H1 (cell line): ENCODE data around the gene NKX2-8. TPM values are rescaled to one million over a fixed set of nuclear protein-coding genes. Genes with fewer than 3 reads are reported as not detected.

Experiments used
- CTCF ChIA-PET: fragments of 300-600 bp; sonication (Branson Sonifier 250); formaldehyde crosslinking; loops from one replicate; lab custom pipeline; 2021; ENCODE audit not compliant: partially characterized antibody; lab: Charles Lee
- POLR2A ChIA-PET: fragments of 300-600 bp; sonication (Branson Sonifier 250); formaldehyde crosslinking; loops from one replicate; lab custom pipeline; 2021; ENCODE audit warnings: inconsistent platforms; ENCODE audit not compliant: partially characterized antibody; lab: Charles Lee
- DNase-seq, 2 experiments: peaks; one replicate each; pipeline versions ENCODE4 v3.0.0 to v3.0.0-alpha.2; 2010 to 2022; ENCODE audit warnings: low spot score in 2 of 2, low read depth in 1 of 2, mixed read lengths in 1 of 2
- FAIRE-seq: peaks from 2 replicates; lab custom pipeline; 2011; peaks lifted over from hg19 to GRCh38; lab: Jason Lieb, UNC
- H2AFZ ChIP-seq: 2 replicates; pipeline ENCODE4 v1.8.1; 2012; ENCODE audit warnings: low read length, inconsistent platforms
- H2AK5ac ChIP-seq: 2 replicates; pipeline ENCODE4 v1.6.1; 2013; ENCODE audit warnings: low read depth, low read length
- H2BK120ac ChIP-seq: replicated peaks from 2 replicates; pipeline ENCODE3; 2013; ENCODE audit warnings: low read depth, low read length, inconsistent platforms
- H2BK12ac ChIP-seq: 2 replicates; pipeline ENCODE4 v1.6.1; 2013; ENCODE audit warnings: low read depth, low read length
- H2BK15ac ChIP-seq: 2 replicates; pipeline ENCODE4 v1.6.1; 2013; ENCODE audit warnings: low read length
- H2BK20ac ChIP-seq: 2 replicates; pipeline ENCODE4 v1.6.1; 2013; ENCODE audit warnings: low read length
- H2BK5ac ChIP-seq: 2 replicates; pipeline ENCODE4 v1.6.1; 2013; ENCODE audit warnings: low read depth, low read length
- H3K14ac ChIP-seq: 2 replicates; pipeline ENCODE4 v1.6.1; 2013; ENCODE audit warnings: inconsistent platforms; ENCODE audit not compliant: insufficient read length
- H3K18ac ChIP-seq: 2 replicates; pipeline ENCODE4 v1.6.1; 2013; ENCODE audit warnings: low read length; ENCODE audit errors: extremely low read depth
- H3K23ac ChIP-seq: 2 replicates; pipeline ENCODE4 v1.6.1; 2013; ENCODE audit warnings: inconsistent platforms; ENCODE audit not compliant: insufficient read length
- H3K23me2 ChIP-seq: 2 replicates; pipeline ENCODE4 v1.6.1; 2013; ENCODE audit warnings: low read depth, low read length
- H3K27ac ChIP-seq: 2 replicates; pipeline ENCODE4 v1.6.1; 2011; ENCODE audit warnings: low read depth, low read length, inconsistent platforms
- H3K27me3 ChIP-seq, 4 experiments: replicated peaks in 1 of 4; 1 replicate in 1 of 4; 2 replicates in 3 of 4; pipeline versions ENCODE4 v1.6.1 to v1.8.1; 2011 to 2013; ENCODE audit warnings: low read length in 3 of 4, mild to moderate bottlenecking in 3 of 4, inconsistent platforms in 2 of 4, mixed read lengths in 2 of 4, moderate library complexity in 1 of 4; ENCODE audit not compliant: control insufficient read depth in 3 of 4, insufficient read depth in 3 of 4; ENCODE audit errors: extremely low read depth in 1 of 4
- H3K36me3 ChIP-seq, 4 experiments: 2 replicates each; pipeline versions ENCODE4 v1.6.1 to v1.8.1; 2011 to 2013; ENCODE audit warnings: mild to moderate bottlenecking in 4 of 4, low read length in 3 of 4, moderate library complexity in 2 of 4, control low read depth in 1 of 4, inconsistent platforms in 1 of 4; ENCODE audit not compliant: insufficient read depth in 4 of 4, control insufficient read depth in 2 of 4
- H3K4ac ChIP-seq: replicated peaks from 2 replicates; pipeline ENCODE3; 2013; ENCODE audit warnings: low read length, low read depth, mixed read lengths, inconsistent platforms; ENCODE audit not compliant: insufficient read length
- H3K4me1 ChIP-seq, 4 experiments: replicated peaks in 1 of 4; 1 replicate in 1 of 4; 2 replicates in 3 of 4; pipeline versions ENCODE4 v1.6.1 to v1.8.1; 2011 to 2013; ENCODE audit warnings: low read length in 3 of 4, inconsistent platforms in 2 of 4, mixed read lengths in 1 of 4; ENCODE audit not compliant: insufficient read depth in 4 of 4, control insufficient read depth in 3 of 4
- H3K4me2 ChIP-seq, 2 experiments: 2 replicates each; pipeline versions ENCODE4 v1.6.1 to v1.8.1; 2011 to 2013; ENCODE audit warnings: low read depth in 2 of 2, low read length in 2 of 2, control low read depth in 1 of 2, inconsistent platforms in 1 of 2, mild to moderate bottlenecking in 1 of 2; ENCODE audit not compliant: insufficient read depth in 1 of 2
- H3K4me3 ChIP-seq, 4 experiments: fragments of 200-600, 300-600 bp in 1 of 4; sonication (generic), shearing (Covaris generic), sonication (Bioruptor Twin) in 1 of 4; 2 replicates each; pipeline versions ENCODE4 v1.5.1 to v1.8.1; 2011 to 2016; ENCODE audit warnings: low read length in 4 of 4, low read depth in 3 of 4, control low read depth in 2 of 4, inconsistent platforms in 2 of 4, mild to moderate bottlenecking in 2 of 4, mixed read lengths in 1 of 4, moderate library complexity in 1 of 4; ENCODE audit not compliant: insufficient read depth in 2 of 4; ENCODE audit errors: extremely low read depth in 1 of 4
- H3K56ac ChIP-seq: replicated peaks from 2 replicates; pipeline ENCODE3; 2013; ENCODE audit warnings: low read depth, mild to moderate bottlenecking, mixed read lengths, low read length, inconsistent platforms; ENCODE audit not compliant: insufficient read length
- H3K79me1 ChIP-seq: 2 replicates; pipeline ENCODE4 v1.6.1; 2013; ENCODE audit warnings: low read depth, low read length, control low read depth
- H3K79me2 ChIP-seq, 2 experiments: 2 replicates each; pipeline versions ENCODE4 v1.6.1 to v1.8.1; 2012 to 2013; ENCODE audit warnings: low read length in 2 of 2, mild to moderate bottlenecking in 2 of 2, inconsistent platforms in 1 of 2; ENCODE audit not compliant: insufficient read depth in 2 of 2, control insufficient read depth in 1 of 2
- H3K9ac ChIP-seq, 4 experiments: replicated peaks in 1 of 4; 1 replicate in 1 of 4; 2 replicates in 3 of 4; pipeline versions ENCODE4 v1.6.1 to v1.8.1; 2011 to 2013; ENCODE audit warnings: low read depth in 3 of 4, low read length in 3 of 4, control low read depth in 2 of 4, mild to moderate bottlenecking in 2 of 4, moderate library complexity in 2 of 4, inconsistent platforms in 1 of 4; ENCODE audit errors: extremely low read depth in 1 of 4
- H3K9me3 ChIP-seq, 2 experiments: 2 replicates each; pipeline versions ENCODE4 v1.6.1 to v1.8.1; 2012 to 2013; ENCODE audit warnings: mild to moderate bottlenecking in 2 of 2, moderate library complexity in 2 of 2, control low read depth in 1 of 2, inconsistent platforms in 1 of 2, low read depth in 1 of 2, low read length in 1 of 2, mixed read lengths in 1 of 2; ENCODE audit not compliant: insufficient read depth in 2 of 2
- H4K20me1 ChIP-seq, 2 experiments: replicated peaks in 1 of 2; 2 replicates each; pipeline versions ENCODE3 to v1.8.1; 2011 to 2013; ENCODE audit warnings: inconsistent platforms in 2 of 2, low read length in 2 of 2, mild to moderate bottlenecking in 1 of 2; ENCODE audit not compliant: insufficient read depth in 2 of 2, control insufficient read depth in 1 of 2
- H4K5ac ChIP-seq: 2 replicates; pipeline ENCODE4 v1.6.1; 2013; ENCODE audit warnings: low read length, low read depth, mixed read lengths, inconsistent platforms; ENCODE audit not compliant: insufficient read length
- H4K8ac ChIP-seq: 2 replicates; pipeline ENCODE4 v1.8.0; 2013; ENCODE audit warnings: mild to moderate bottlenecking, moderate library complexity, low read length, inconsistent platforms; ENCODE audit not compliant: insufficient read depth; ENCODE audit errors: extremely low read depth
- H4K91ac ChIP-seq: replicated peaks from 2 replicates; pipeline ENCODE3; 2013; ENCODE audit warnings: low read length, mixed read lengths, inconsistent platforms; ENCODE audit not compliant: insufficient read length
- HDAC2 ChIP-seq, 2 experiments: fragments of 300-600 bp in 1 of 2; sonication (generic) in 1 of 2; IDR thresholded peaks; 2 replicates each; pipeline ENCODE4 v1.6.1; 2011 to 2012; ENCODE audit warnings: low read depth in 2 of 2, low read length in 2 of 2, mild to moderate bottlenecking in 2 of 2, moderate library complexity in 2 of 2, borderline replicate concordance in 1 of 2, inconsistent platforms in 1 of 2
- KDM1A ChIP-seq: fragments of 200-600, 300-600 bp; sonication (generic); IDR thresholded peaks from 2 replicates; pipeline ENCODE4 v1.7.1; 2016; ENCODE audit warnings: mild to moderate bottlenecking, low read length, borderline replicate concordance
- KDM5A ChIP-seq: fragments of 200-600 bp; IDR thresholded peaks from 2 replicates; pipeline ENCODE4 v1.7.1; 2012; ENCODE audit warnings: mild to moderate bottlenecking, low read length, inconsistent platforms, mixed read lengths
- POLR2AphosphoS5 ChIP-seq: IDR thresholded peaks from 2 replicates; pipeline ENCODE4 v1.6.1; 2011; ENCODE audit warnings: low read depth, low read length
- RAD21 ChIP-seq, 2 experiments: IDR thresholded peaks in 1 of 2; conservative IDR thresholded peaks in 1 of 2; 2 replicates each; pipeline ENCODE4 v1.6.1; 2011; ENCODE audit warnings: low read depth in 2 of 2, low read length in 2 of 2, improper control_type of control experiment in 1 of 2, inconsistent platforms in 1 of 2, mild to moderate bottlenecking in 1 of 2, moderate library complexity in 1 of 2
- RXRA ChIP-seq: IDR thresholded peaks from 2 replicates; pipeline ENCODE4 v1.6.1; 2011; ENCODE audit warnings: low read depth, mild to moderate bottlenecking, low read length, moderate library complexity; ENCODE audit not compliant: insufficient read depth
- SP4 ChIP-seq: IDR thresholded peaks from 2 replicates; pipeline ENCODE4 v1.6.1; 2012; ENCODE audit warnings: low read length, inconsistent platforms
- TAF1 ChIP-seq: IDR thresholded peaks from 2 replicates; pipeline ENCODE4 v1.6.1; 2011; ENCODE audit warnings: mild to moderate bottlenecking, low read depth, low read length
- WGBS, 2 experiments: shearing (Covaris generic) in 1 of 2; methylation state at CpG; one replicate each; pipeline versions ENCODE4 v1.1.6 to v1.1.7; 2013 to 2015; ENCODE audit warnings: low lambda C conversion rate in 2 of 2, mixed read lengths in 2 of 2, inconsistent platforms in 1 of 2, low coverage in 1 of 2, missing lambda C conversion rate in 1 of 2; ENCODE audit not compliant: insufficient replicate concordance in 2 of 2, insufficient coverage in 1 of 2, insufficient read length in 1 of 2; ENCODE audit errors: extremely low coverage in 1 of 2, missing lambda C conversion rate in 1 of 2; 5-methylcytosine and 5-hydroxymethylcytosine counted together
- polyA plus RNA-seq, 7 experiments: library from polyadenylated mRNA; depleted of rRNA in 3 of 7; stranded (reverse) in 5 of 7; unstranded in 2 of 7; fragments of >200 nt in 5 of 7; fragments of 200-250 nt in 2 of 7; gene quantifications; 1 replicate in 5 of 7; 2 replicates in 1 of 7; 4 replicates in 1 of 7; pipeline versions ENCODE4 v1.2.1 to v1.2.3, GENCODE V29; 2011 to 2013; ENCODE audit warnings: missing spikeins in 2 of 7, mixed read lengths in 2 of 7
- total RNA-seq: library from RNA; stranded (reverse); fragmentation: NEBNext Ultra II Directional; extraction: Animal tissue kit (Norgen Biotek cat#: 25700); gene quantifications from 2 replicates; pipeline ENCODE4 v1.2.1, GENCODE V29; 2021
- TF ChIP-seq, protein P1 (sequence below), 3 experiments: IDR thresholded peaks; 1 replicate in 2 of 3; 2 replicates in 1 of 3; pipeline versions ENCODE4 v1.5.1 to v1.6.1; 2011; ENCODE audit warnings: low read length in 3 of 3, mild to moderate bottlenecking in 3 of 3, inconsistent platforms in 2 of 3, low read depth in 1 of 3, moderate library complexity in 1 of 3; ENCODE audit not compliant: insufficient read depth in 1 of 3; ENCODE audit errors: control extremely low read depth in 1 of 3

The NKX2-8 gene
- total and polyA plus RNA-seq, 2 of the 8 experiments (the other 6 are each of a cell fraction or from before 2014, with no cell fraction given), result not detected

DNA sequence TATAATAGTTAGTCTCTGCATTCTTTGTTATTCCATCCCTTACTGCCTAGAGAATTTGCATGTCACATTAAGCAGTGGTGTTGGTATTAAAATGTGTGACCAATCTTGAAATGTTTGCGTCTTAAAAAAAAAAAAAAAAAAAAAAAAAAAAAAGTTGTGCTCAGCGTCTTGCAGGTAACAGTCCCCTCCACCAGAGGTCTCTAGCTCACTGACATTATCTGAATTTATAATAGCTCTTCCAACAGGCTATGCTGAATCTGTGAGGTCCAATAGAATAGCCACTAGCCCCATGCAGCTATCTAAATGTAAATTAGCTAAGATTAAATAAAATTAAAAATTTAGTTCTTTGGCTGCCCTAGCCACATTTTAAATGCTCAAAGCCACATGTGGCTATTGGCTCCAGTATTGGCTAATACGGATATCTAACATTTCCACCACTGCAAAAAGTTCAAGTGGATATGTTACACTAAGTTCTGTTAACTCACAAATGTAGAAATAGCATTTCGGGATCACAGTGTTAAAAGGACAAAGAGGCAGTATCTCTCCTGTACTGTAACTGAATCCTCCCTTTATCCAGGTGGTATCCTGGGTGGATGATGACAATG is 28.7 kb downstream of the NKX2-8 start:
- Histone ChIP-seq H3K36me3 (no peaks in the 10 kb centered on the region), H3K23ac (no peak overlapping the region), H2BK5ac (no peak overlapping the region), H3K27me3 (no peaks in the 10 kb centered on the region; a peak in 1 of 7 replicates), H4K8ac (no peak overlapping the region), H3K14ac (no peak overlapping the region), H3K23me2 (no peaks in the 10 kb centered on the region), H2BK120ac (no peak overlapping the region), H2BK12ac (no peak overlapping the region), H4K91ac (no peak overlapping the region), H3K9ac (no peak overlapping the region), H4K20me1 (no peaks in the 10 kb centered on the region), H2BK15ac (no peak overlapping the region), H3K4me2 (no peak overlapping the region), H3K79me2 (no peaks in the 10 kb centered on the region), H3K18ac (no peak overlapping the region), H3K79me1 (no peaks in the 10 kb centered on the region), H3K56ac (no peak overlapping the region), H2BK20ac (no peak overlapping the region), H3K27ac (no peak overlapping the region), H2AFZ (no peak overlapping the region), H4K5ac (no peak overlapping the region), H3K4me1 (peaks cover 0 to 6% (median 4%) of the 10 kb centered on the region in 4 experiments; a peak in 2 of 7 replicates), H3K4ac (no peak overlapping the region), H2AK5ac (no peak overlapping the region), H3K9me3 (no peaks in the 10 kb centered on the region), H3K4me3 (no peak overlapping the region)
- TF ChIP-seq KDM5A (no peak), TAF1 (no peak), POLR2AphosphoS5 (no peak), SP4 (no peak), KDM1A (no peak), HDAC2 (IDR thresholded peaks at IDR 0.05; ENCODE audit: borderline replicate concordance in 1 of 2, low read depth in 2 of 2, low read length in 2 of 2) (no peak), RXRA (no peak), RAD21 (IDR thresholded peaks at IDR 0.05 in 1 of 2, conservative IDR thresholded peaks at IDR 0.05 in 1 of 2; ENCODE audit: low read depth in 2 of 2, low read length in 2 of 2) (peak; percentile 69 to 70)
- TF ChIP-seq, protein P1, sequence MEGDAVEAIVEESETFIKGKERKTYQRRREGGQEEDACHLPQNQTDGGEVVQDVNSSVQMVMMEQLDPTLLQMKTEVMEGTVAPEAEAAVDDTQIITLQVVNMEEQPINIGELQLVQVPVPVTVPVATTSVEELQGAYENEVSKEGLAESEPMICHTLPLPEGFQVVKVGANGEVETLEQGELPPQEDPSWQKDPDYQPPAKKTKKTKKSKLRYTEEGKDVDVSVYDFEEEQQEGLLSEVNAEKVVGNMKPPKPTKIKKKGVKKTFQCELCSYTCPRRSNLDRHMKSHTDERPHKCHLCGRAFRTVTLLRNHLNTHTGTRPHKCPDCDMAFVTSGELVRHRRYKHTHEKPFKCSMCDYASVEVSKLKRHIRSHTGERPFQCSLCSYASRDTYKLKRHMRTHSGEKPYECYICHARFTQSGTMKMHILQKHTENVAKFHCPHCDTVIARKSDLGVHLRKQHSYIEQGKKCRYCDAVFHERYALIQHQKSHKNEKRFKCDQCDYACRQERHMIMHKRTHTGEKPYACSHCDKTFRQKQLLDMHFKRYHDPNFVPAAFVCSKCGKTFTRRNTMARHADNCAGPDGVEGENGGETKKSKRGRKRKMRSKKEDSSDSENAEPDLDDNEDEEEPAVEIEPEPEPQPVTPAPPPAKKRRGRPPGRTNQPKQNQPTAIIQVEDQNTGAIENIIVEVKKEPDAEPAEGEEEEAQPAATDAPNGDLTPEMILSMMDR (IDR thresholded peaks at IDR 0.05; ENCODE audit: control extremely low read depth in 1 of 3, insufficient read depth in 1 of 3, low read depth in 1 of 3, low read length in 3 of 3), result peak in 2 of 3 experiments; percentile 62 to 64; a peak in 2 of 4 replicates
- DNase-seq (no peak), FAIRE-seq (peak; percentile 50)
- POLR2A ChIA-PET, result no interaction called here
- CTCF ChIA-PET, result interaction anchor here (0.6 to 11.4 kb wide), 66 partner anchors 8 to 731 kb away, joined by 3 to 230 read pairs (median 4); partner anchors contain the start of gene NKX2-1
- WGBS, 2 experiments, result 47% methylated on average over 4 of the region's 4 CpGs; no CpG with 5 or more reads in 1 of the 2 experiments
